Measurements from ENCODE around the gene HACD2. TPM values are rescaled to one million over a fixed set of nuclear protein-coding genes. Genes with fewer than 3 reads are reported as not detected.

The HACD2 gene
- total RNA-seq, 3 donors from 2014 or later, result 20.6 to 27.5 (median 26.8) TPM

DNA sequence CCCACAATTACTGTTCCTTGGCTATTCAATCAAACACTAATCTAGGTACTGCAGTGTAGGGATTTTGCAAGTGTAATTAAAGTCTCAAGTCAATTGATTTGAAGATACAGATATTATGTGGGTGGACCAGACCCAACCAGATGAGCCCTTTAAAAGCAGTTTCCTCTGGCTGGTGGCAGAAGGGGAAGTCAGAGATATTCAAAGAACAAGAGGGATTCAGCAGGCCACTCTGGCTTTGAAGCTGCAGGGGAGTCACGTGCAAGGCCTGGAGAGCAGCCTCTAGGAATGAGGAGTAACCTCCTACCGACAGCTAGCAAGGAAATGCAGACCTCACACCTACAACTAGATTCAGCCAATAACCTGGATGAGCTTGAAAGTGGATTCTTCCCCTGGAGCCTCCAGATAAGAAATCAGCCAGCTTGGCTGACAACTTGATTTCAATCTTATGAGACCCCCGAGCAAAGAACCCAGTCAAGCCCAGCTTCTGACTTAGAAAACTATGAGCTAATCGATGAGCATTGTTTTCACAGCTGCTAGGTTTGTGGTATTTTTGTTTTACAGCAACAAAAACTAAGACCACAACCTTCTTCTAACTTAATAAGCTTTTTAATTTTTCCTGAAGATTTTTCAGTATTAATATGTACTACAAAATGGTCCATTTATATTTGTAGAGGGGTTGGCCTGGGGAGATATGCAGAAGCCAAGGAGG lies 13.4 kb downstream of the HACD2 start:
- peaks cover 18% of the 10 kb centered on the region for H3K4me1 Mint-ChIP-seq (ENCODE audit: low read depth)
- H3K36me3 Mint-ChIP-seq (ENCODE audit: insufficient read depth), result peaks cover 22% of the 10 kb centered on the region
- ATAC-seq (no peak), DNase-seq (no peak)
- H3K27me3 Mint-ChIP-seq (ENCODE audit: low read depth), result no peaks in the 10 kb centered on the region
- H3K9me3 Mint-ChIP-seq, result no peaks in the 10 kb centered on the region
- no peak overlapping the region for H3K4me3 Mint-ChIP-seq

DNA sequence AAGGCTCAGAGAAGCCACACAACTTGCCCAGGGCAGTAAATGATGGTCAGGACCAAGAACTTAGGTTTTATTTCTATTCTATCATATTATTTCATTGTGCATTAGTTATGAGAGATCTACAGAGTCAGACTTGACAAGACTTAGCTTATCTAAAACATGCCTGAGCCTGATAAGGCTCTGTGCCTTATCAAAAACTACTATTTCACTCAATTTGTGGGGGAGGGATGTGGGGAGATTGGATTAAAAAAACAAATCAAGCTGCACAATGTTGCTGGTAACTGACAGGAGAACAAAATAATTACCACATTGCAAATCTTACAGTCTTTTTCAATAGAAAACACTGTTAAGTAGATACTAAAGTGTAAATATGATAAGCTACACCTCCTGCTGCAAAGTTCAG lies 16.0 kb downstream of the HACD2 start:
- DNase-seq, result no peak
- Mint-ChIP-seq H3K4me3 (no peak overlapping the region), H3K36me3 (ENCODE audit: insufficient read depth) (peaks cover 17% of the 10 kb centered on the region), H3K9me3 (no peaks in the 10 kb centered on the region), H3K27me3 (ENCODE audit: low read depth) (no peaks in the 10 kb centered on the region), H3K4me1 (ENCODE audit: low read depth) (peaks cover 10% of the 10 kb centered on the region)
- ATAC-seq, result no peak

DNA sequence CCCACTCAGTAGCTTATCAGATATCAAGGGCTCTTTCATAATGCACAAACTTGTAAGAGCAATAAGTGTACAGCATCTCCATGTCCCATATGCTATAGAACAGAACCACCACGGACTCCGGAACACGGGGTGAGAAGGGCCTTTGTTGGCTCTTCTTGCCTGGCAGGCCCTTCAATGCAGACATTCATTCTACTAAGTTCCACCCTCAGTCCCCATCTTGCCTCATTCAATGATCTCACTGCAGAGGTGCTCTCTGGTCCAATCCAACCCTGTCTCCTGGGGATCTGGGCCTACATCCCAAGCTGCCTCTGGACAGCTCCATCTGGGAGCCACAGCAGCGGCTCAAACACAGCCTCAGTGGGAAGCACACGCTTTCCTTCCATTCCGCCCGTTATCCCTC lies 16.8 kb downstream of the HACD2 start:
- DNase-seq (no peak), ATAC-seq (no peak)
- Mint-ChIP-seq H3K4me3 (no peak overlapping the region), H3K4me1 (ENCODE audit: low read depth) (peaks cover 14% of the 10 kb centered on the region), H3K9me3 (no peaks in the 10 kb centered on the region), H3K27me3 (ENCODE audit: low read depth) (no peaks in the 10 kb centered on the region), H3K36me3 (ENCODE audit: insufficient read depth) (peaks cover 18% of the 10 kb centered on the region)

GRCh38 chr3:123564056-123564455 lies 20.8 kb downstream of the HACD2 start:
- no peaks in the 10 kb centered on the region for H3K27me3 Mint-ChIP-seq (ENCODE audit: low read depth)

GRCh38 chr3:123562547-123562946 lies 22.3 kb downstream of the HACD2 start:
- no peak overlapping the region for H3K4me3 Mint-ChIP-seq
- H3K36me3 Mint-ChIP-seq (ENCODE audit: insufficient read depth), result peaks cover 4% of the 10 kb centered on the region
- no peak for DNase-seq
- no peak for ATAC-seq
- H3K9me3 Mint-ChIP-seq, result no peaks in the 10 kb centered on the region
- H3K4me1 Mint-ChIP-seq (ENCODE audit: low read depth), result peaks cover 9% of the 10 kb centered on the region
- H3K27me3 Mint-ChIP-seq (ENCODE audit: low read depth), result no peaks in the 10 kb centered on the region

More at GRCh38 chr3:123564056-123564455, 20.8 kb downstream of the HACD2 start:
- no peak overlapping the region for H3K4me3 Mint-ChIP-seq
- peaks cover 13% of the 10 kb centered on the region for H3K36me3 Mint-ChIP-seq (ENCODE audit: insufficient read depth)
- H3K4me1 Mint-ChIP-seq (ENCODE audit: low read depth), result peaks cover 9% of the 10 kb centered on the region
- H3K9me3 Mint-ChIP-seq, result no peaks in the 10 kb centered on the region
- DNase-seq, result no peak
- ATAC-seq, result no peak

DNA sequence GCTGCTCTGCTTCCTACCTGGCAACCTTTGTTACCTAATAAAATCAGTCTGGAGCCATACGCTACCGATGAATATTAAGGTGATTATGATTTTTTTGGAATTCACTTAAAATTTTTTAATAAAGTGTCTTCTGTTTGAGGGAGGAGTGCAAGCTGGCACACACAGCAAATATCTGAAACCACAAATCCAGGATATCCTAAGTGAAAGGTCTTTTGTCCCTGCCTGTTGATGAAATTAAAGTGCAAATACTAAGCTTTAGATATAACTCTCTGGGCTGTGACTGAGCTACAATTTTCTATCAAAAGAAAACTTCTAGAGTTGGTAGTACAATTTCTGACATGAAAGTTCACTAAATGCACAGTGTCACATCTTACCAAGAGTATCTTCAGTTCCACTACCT lies 23.7 kb downstream of the HACD2 start:
- DNase-seq (no peak), ATAC-seq (no peak)
- H3K4me3 Mint-ChIP-seq, result no peak overlapping the region
- peaks cover 9% of the 10 kb centered on the region for H3K4me1 Mint-ChIP-seq (ENCODE audit: low read depth)
- H3K9me3 Mint-ChIP-seq, result no peaks in the 10 kb centered on the region
- peaks cover 13% of the 10 kb centered on the region for H3K36me3 Mint-ChIP-seq (ENCODE audit: insufficient read depth)
- H3K27me3 Mint-ChIP-seq (ENCODE audit: low read depth), result no peaks in the 10 kb centered on the region

DNA sequence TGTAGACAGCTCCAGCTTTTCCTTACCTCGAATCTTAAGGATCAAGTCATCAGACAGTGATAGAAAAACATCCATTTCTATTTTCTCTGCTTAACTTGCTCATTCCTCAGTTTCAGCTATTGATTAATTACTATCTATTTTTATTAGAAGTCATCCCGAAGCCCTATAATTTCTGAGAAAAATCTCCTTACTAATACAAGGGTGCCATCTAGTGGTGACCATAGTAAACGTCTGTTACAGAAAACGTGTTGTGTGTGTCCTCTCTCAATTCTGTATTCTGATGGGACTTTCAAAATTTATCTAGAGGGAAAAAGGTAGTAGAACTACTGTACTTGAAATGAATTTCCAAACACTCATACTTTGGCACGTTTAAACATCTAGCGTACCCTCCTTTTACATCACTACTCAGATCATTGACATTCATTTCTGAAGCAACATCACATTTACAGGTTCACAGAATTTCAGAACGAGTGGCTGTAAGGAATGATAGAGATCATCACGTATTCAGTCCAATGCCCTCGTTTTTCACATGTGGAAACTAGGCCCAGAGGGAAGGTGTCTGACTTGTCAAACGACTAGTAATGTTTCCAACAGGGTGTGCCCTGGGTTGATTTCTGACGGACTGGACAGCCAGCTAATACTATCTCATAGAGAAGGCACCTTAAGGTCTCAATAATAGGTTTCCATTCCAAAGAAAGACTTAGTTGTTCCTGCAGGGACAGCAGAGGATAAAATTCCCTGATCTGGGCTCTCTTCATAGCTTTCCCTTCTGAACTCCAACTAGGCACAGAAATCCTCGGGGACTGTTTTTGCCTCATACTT lies 25.6 kb downstream of the HACD2 start:
- Mint-ChIP-seq H3K9me3 (peaks cover 13% of the 10 kb centered on the region), H3K4me1 (ENCODE audit: low read depth) (peaks cover 9% of the 10 kb centered on the region), H3K4me3 (no peak overlapping the region), H3K27me3 (ENCODE audit: low read depth) (no peaks in the 10 kb centered on the region), H3K36me3 (ENCODE audit: insufficient read depth) (peaks cover 29% of the 10 kb centered on the region)
- ATAC-seq (no peak), DNase-seq (no peak)

DNA sequence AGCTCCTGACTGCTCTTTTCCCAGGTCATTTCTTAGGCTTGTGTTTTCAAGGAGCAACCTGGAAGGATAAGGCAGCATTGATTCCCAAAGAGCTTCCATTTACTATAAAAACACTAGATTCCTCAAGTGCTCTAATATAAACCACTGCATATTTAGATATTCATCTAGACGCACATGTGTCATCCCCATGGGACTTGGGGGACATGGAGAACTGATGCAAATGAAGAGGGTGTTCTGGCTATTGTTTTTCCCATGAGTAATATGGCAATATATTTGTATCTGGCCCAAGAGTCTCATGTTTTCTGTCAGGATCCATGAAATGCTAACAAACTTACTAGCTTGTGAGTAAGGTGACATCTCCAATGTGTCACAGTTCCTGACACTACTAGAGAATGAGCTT lies 31.3 kb downstream of the HACD2 start:
- ATAC-seq (no peak), DNase-seq (no peak)
- H3K36me3 Mint-ChIP-seq (ENCODE audit: insufficient read depth), result peaks cover 42% of the 10 kb centered on the region
- no peak overlapping the region for H3K4me3 Mint-ChIP-seq
- H3K9me3 Mint-ChIP-seq, result peaks cover 18% of the 10 kb centered on the region
- peaks cover 6% of the 10 kb centered on the region for H3K4me1 Mint-ChIP-seq (ENCODE audit: low read depth)
- no peaks in the 10 kb centered on the region for H3K27me3 Mint-ChIP-seq (ENCODE audit: low read depth)

GRCh38 chr3:123552768-123553167 lies 32.1 kb downstream of the HACD2 start:
- Mint-ChIP-seq H3K36me3 (ENCODE audit: insufficient read depth) (peaks cover 44% of the 10 kb centered on the region), H3K27me3 (ENCODE audit: low read depth) (no peaks in the 10 kb centered on the region), H3K4me1 (ENCODE audit: low read depth) (peaks cover 6% of the 10 kb centered on the region), H3K9me3 (peaks cover 18% of the 10 kb centered on the region), H3K4me3 (no peak overlapping the region)
- DNase-seq (no peak), ATAC-seq (no peak)

DNA sequence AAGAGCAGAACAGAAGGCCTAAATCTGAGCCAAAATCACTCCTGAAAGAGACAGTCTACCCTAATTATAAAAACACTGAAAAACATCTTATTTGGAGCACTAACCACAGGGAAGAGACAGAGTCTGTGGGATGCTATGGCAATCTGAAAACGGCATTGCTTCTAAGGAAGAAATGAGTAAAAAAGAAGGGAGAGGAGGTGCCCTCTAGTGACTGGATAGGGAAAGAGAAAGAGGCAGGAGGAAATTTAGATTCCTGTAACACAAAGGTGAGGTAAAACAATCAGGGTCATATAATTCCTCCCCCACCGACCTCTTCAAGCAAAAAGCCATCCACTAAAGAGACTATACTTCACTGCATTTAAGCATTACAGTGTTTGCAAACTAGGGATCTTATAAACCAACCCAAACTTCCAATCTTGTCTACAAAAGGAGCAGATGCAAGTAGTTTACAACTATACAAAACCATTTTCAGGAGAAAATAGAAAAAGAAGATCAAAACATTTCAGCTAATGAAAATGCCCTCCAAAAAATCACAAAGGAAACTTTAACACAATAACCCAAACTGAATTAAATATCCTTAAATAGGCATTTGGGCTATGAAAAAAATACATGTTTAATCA lies 32.6 kb downstream of the HACD2 start:
- Mint-ChIP-seq H3K27me3 (ENCODE audit: low read depth) (no peaks in the 10 kb centered on the region), H3K36me3 (ENCODE audit: insufficient read depth) (peaks cover 43% of the 10 kb centered on the region), H3K9me3 (peaks cover 18% of the 10 kb centered on the region), H3K4me3 (no peak overlapping the region), H3K4me1 (ENCODE audit: low read depth) (peaks cover 6% of the 10 kb centered on the region)
- DNase-seq, result no peak
- no peak for ATAC-seq

DNA sequence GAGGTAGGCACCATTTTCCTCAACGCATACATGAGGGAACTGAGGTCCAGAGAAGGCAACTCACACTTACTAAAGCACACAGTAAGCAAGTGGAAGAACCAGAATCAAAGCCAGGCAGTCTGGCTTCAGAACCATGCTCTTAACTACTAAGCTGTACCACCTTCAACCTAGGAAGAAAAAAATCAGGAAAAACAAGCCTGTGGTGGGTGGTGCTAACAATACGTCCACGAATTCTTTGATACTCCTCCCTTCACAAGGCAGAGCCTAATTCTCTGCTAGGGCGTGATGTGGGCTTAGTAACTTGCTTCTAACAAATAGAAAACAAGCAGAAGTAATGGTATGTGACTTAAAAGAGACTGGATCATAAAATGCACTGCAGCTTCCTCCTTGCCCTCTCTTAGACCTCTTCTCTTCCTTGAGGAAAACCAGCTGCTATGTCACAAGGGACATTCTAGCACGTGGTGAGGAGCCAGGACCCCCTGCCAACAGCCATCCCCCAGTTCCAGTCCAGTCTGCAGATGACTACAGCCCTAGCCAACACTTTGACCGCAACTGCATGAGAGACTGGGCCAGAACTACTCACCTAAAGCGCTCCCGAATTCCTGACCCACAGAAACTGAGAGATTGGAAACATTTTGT lies 36.9 kb downstream of the HACD2 start:
- no peak for ATAC-seq
- Mint-ChIP-seq H3K4me1 (ENCODE audit: low read depth) (peaks cover 6% of the 10 kb centered on the region), H3K36me3 (ENCODE audit: insufficient read depth) (peaks cover 14% of the 10 kb centered on the region), H3K27me3 (ENCODE audit: low read depth) (no peaks in the 10 kb centered on the region), H3K9me3 (peaks cover 2% of the 10 kb centered on the region), H3K4me3 (no peak overlapping the region)
- DNase-seq, result no peak

DNA sequence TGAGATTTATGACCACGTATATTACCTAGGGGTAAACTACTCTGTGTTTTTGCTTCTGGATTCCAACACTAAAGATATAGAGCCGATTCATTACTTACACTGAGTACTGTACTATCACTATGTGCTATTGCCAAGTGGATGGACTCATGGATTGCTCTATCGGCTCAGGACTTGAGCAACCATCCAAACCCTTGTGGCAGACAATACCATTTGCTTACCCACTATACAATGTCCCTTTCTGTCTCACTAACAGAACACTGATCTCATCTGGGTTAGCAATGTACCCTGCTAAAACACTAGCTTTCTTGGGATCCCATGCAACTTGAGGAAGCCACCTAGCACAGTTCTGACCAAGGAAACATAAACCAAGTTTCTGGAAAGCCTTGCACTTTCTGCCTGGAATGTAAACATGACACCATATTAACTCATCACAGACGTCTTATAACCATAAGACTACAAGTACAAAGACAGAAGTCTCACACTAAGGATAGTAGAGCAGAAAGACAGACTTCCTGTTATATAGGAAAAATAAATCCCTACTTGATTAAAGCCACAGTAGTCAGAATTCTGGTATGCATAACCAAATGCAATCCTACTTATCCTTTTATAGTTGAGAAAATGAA lies 38.6 kb downstream of the HACD2 start:
- ATAC-seq (no peak), DNase-seq (no peak)
- Mint-ChIP-seq H3K36me3 (ENCODE audit: insufficient read depth) (peaks cover 17% of the 10 kb centered on the region), H3K4me3 (no peak overlapping the region), H3K9me3 (no peaks in the 10 kb centered on the region), H3K27me3 (ENCODE audit: low read depth) (no peaks in the 10 kb centered on the region), H3K4me1 (ENCODE audit: low read depth) (peaks cover 2% of the 10 kb centered on the region)

- no peak for ATAC-seq
- peaks cover 9% of the 10 kb centered on the region for H3K4me1 Mint-ChIP-seq (ENCODE audit: low read depth)
- H3K9me3 Mint-ChIP-seq, result no peaks in the 10 kb centered on the region
Observed at GRCh38 chr3:123543950-123544349, 40.9 kb downstream of the HACD2 start.

DNA sequence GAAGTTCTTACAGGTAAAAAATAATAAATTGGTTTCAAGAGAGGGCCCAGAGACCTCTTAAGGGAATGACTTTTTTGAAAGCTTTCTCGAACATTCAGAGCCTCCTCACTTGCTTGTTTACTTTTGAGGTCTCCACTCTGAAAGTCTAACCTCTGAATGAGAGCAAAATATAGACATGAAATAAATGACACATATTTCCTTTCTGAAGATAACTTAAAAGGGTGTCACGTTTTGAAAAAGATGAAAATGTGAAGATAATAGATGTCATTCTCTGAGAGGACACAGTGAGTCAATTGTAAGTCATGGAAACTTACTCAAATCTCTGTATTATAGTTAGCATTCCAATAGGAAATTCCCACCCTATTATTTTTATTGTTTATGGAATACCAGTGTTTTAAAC lies 44.6 kb downstream of the HACD2 start:
- Mint-ChIP-seq H3K9me3 (no peaks in the 10 kb centered on the region), H3K4me3 (no peak overlapping the region), H3K4me1 (ENCODE audit: low read depth) (peaks cover 15% of the 10 kb centered on the region), H3K36me3 (ENCODE audit: insufficient read depth) (peaks cover 8% of the 10 kb centered on the region), H3K27me3 (ENCODE audit: low read depth) (no peaks in the 10 kb centered on the region)
- DNase-seq (no peak), ATAC-seq (peak; percentile 79 to 82)

More at GRCh38 chr3:123543950-123544349, 40.9 kb downstream of the HACD2 start:
- Mint-ChIP-seq H3K4me3 (no peak overlapping the region), H3K36me3 (ENCODE audit: insufficient read depth) (peaks cover 10% of the 10 kb centered on the region), H3K27me3 (ENCODE audit: low read depth) (no peaks in the 10 kb centered on the region)
- no peak for DNase-seq
